IPS-20b (cell line): ENCODE data around the gene BBS4.

ENCODE experiments used
- H3K27ac ChIP-seq: one replicate; pipeline ENCODE4 v1.5.1; 2013; ENCODE audit warnings: low read length
- H3K27me3 ChIP-seq: 2 replicates; pipeline ENCODE4 v1.6.1; 2013; ENCODE audit warnings: mild to moderate bottlenecking, low read length, inconsistent platforms; ENCODE audit not compliant: insufficient read depth
- H3K36me3 ChIP-seq: 2 replicates; pipeline ENCODE4 v1.6.1; 2013; ENCODE audit warnings: low read depth, mild to moderate bottlenecking, inconsistent platforms, low read length, moderate library complexity; ENCODE audit not compliant: insufficient read depth
- H3K4me1 ChIP-seq: 2 replicates; pipeline ENCODE4 v1.6.1; 2013; ENCODE audit warnings: mild to moderate bottlenecking, control low read depth, inconsistent platforms, low read length, moderate library complexity; ENCODE audit not compliant: insufficient read depth
- H3K4me3 ChIP-seq: 2 replicates; pipeline ENCODE4 v1.5.1; 2013; ENCODE audit warnings: mild to moderate bottlenecking, low read length, inconsistent platforms
- H3K9ac ChIP-seq: 2 replicates; pipeline ENCODE4 v1.6.1; 2013; ENCODE audit warnings: low read depth, mild to moderate bottlenecking, inconsistent platforms, low read length, moderate library complexity
- H3K9me3 ChIP-seq: 2 replicates; pipeline ENCODE4 v1.6.1; 2013; ENCODE audit warnings: mild to moderate bottlenecking, low read depth, low read length, inconsistent platforms; ENCODE audit not compliant: insufficient read depth

Gene BBS4

DNA sequence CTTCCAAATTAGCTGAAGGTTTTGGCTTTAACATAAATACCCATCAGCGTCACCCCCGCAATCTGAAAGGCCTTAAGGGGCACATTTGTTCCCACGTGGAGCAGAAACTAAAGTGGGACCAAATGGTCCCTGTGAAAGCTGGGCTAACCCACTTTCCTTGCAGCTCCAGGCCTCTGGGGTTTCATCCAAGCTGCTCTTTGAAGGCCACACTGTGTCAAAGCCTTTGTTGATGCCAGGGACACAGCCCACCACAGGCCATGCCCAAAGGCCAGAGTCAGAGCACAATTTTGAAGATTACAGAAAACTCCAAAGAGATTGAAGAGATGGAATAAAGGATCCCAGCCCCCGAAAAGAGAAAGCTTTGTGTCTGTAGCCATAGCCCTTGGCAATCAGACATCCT lies 100.2 kb downstream of the BBS4 start:
- Histone ChIP-seq H3K27me3 (no peaks in the 10 kb centered on the region), H3K9ac (no peak overlapping the region), H3K9me3 (no peaks in the 10 kb centered on the region), H3K4me1 (peaks cover 7% of the 10 kb centered on the region), H3K36me3 (peaks cover 6% of the 10 kb centered on the region; the same call in 1 of the 2 replicates), H3K4me3 (no peak overlapping the region), H3K27ac (no peak overlapping the region)

DNA sequence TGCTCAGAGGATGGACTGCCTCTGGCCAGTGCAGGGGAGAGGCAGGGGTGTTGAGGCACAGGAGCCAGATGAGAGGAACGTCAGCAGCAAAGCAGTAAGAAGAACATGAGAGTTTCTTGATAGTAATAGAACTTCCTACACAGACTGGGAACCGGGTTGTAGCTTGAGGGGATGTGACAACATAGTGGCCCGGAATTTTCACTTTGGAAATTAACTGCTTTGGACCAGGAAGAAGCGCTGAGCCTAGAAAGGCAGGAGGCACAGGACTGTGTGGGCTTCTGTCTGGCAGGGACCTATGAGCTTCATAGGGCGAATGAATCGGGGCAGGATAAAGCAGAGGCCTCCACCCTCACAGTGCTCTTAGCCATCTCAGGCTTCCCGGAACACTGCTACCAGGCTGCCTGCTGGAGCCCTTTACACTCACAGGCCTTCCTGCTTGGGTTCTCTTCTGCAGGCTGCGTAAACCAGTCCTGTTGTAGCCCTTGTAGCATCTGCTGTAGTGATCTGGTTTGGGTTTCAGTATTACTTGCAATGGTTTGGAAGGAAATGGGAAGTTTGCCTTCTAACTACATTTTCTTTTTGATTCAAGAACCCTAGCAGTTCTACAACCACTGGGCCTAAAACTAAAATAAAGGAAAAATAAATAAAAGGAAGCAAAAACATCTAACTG lies 100.8 kb downstream of the BBS4 start:
- Histone ChIP-seq H3K27me3 (no peaks in the 10 kb centered on the region), H3K9ac (no peak overlapping the region), H3K27ac (no peak overlapping the region), H3K4me3 (no peak overlapping the region), H3K4me1 (peaks cover 3% of the 10 kb centered on the region), H3K36me3 (0 out of 2 replicates have a peak, but pooled peaks cover under 1% of the 10 kb centered on the region), H3K9me3 (no peaks in the 10 kb centered on the region)

DNA sequence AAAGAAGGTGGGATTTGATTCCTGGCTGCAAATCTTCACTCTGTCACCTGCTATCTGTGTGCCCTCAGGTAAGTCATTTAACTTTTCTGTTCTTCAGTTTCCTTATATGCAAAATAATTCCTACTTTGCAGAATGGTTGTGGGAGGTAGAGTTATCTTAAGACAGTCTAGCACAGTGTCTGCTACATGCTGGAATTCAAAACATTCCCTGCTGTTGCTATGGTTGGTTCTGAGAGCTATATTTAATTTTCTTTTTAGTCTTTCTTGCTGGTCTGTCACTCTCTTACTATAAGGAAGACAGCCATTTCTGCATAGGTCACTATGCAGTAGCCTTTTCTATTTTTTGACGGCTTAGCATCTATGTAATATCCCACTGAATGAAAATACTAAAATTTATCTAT lies 101.5 kb downstream of the BBS4 start:
- Histone ChIP-seq H3K36me3 (no peaks in the 10 kb centered on the region), H3K27me3 (no peaks in the 10 kb centered on the region), H3K9ac (no peak overlapping the region), H3K9me3 (no peaks in the 10 kb centered on the region), H3K4me1 (no peaks in the 10 kb centered on the region), H3K4me3 (no peak overlapping the region), H3K27ac (no peak overlapping the region)
